Sigmoid colon (tissue), 7 donors: ENCODE results near the gene COL4A6. TPM values are rescaled to one million over a fixed set of nuclear protein-coding genes. Genes with fewer than 3 reads are reported as not detected.
A peak's percentile ranks its signal among the peaks of the same experiment; 100 is the strongest.

Experiments used
- DNase-seq: peaks from one replicate; pipeline ENCODE4 v3.0.0-alpha.2; 2019
- H3K27ac ChIP-seq, 4 donors: fragments of 200-600 bp; sonication (generic); one replicate each; pipeline ENCODE4 v1.5.1; 2016 to 2019; ENCODE audit warnings: mild to moderate bottlenecking in 1 of 4
- H3K27me3 ChIP-seq, 3 donors: fragments of 200-600 bp; sonication (generic); one replicate each; pipeline ENCODE4 v1.5.1; 2019; ENCODE audit warnings: mild to moderate bottlenecking in 1 of 3
- H3K36me3 ChIP-seq, 4 donors: fragments of 200-600 bp; sonication (generic); one replicate each; pipeline ENCODE4 v1.5.1; 2016 to 2019
- H3K4me1 ChIP-seq, 4 donors: fragments of 200-600 bp; sonication (generic); one replicate each; pipeline ENCODE4 v1.5.1; 2017 to 2019
- H3K4me3 ChIP-seq, 4 donors: fragments of 200-600 bp; sonication (generic); one replicate each; pipeline ENCODE4 v1.5.1; 2017 to 2019; ENCODE audit warnings: mild to moderate bottlenecking in 2 of 4, moderate library complexity in 1 of 4
- H3K9me3 ChIP-seq, 4 donors: fragments of 200-600 bp in 3 of 4; sonication (generic) in 3 of 4; one replicate each; pipeline versions ENCODE4 v1.5.1 to v1.6.1; 2013 to 2019
- CTCF ChIP-seq, 4 experiments: fragments of 450-650 bp in 3 of 4; fragments of 200-600 bp in 1 of 4; IDR thresholded peaks; one replicate each; pipeline ENCODE4 v1.5.1; 2016 to 2019; ENCODE audit warnings: antibody characterized with exemption in 4 of 4, mild to moderate bottlenecking in 3 of 4, moderate library complexity in 2 of 4
- EP300 ChIP-seq, 4 donors: sonication (generic); formaldehyde crosslinking; IDR thresholded peaks; one replicate each; pipeline ENCODE4 v1.6.1; 2017; ENCODE audit warnings: antibody characterized with exemption in 4 of 4
- POLR2A ChIP-seq, 2 donors: fragments of 450-650 bp; IDR thresholded peaks; one replicate each; pipeline ENCODE4 v1.6.1; 2016; ENCODE audit warnings: antibody characterized with exemption in 2 of 2, mild to moderate bottlenecking in 2 of 2, moderate library complexity in 2 of 2
- POLR2AphosphoS5 ChIP-seq, 4 donors: sonication (generic); formaldehyde crosslinking; IDR thresholded peaks; one replicate each; pipeline ENCODE4 v1.6.1; 2017; ENCODE audit warnings: antibody characterized with exemption in 4 of 4
- whole genome bisulfite sequencing, 2 donors: extraction: QIAGEN DNeasy Blood & Tissue Kit; methylation state at CpG; one replicate each; pipeline ENCODE4 v1.1.7; 2013; 5-methylcytosine and 5-hydroxymethylcytosine counted together
- intact Hi-C: fragments of 100-400 bp; cut with DNase I; formaldehyde crosslinking; loops from one replicate; pipeline ENCODE4 v1.15.1; 2023
- polyA plus RNA-seq, 3 donors: library from polyadenylated mRNA; stranded (reverse); fragments of 200-250 nt; gene quantifications; one replicate each; pipeline ENCODE4 v1.2.3, GENCODE V29; 2013
- total RNA-seq, 4 donors: library from RNA; depleted of rRNA; stranded (reverse); fragments of >200 nt; gene quantifications; one replicate each; pipeline ENCODE4 v1.1.0, GENCODE V29; 2016
- donor health status: healthy with polysubstance abuse.
- donor health status: Bipolar disorder and iron deficiency.
- donor health status: healthy.

Gene COL4A6
- total and polyA plus RNA-seq, 7 donors: 0.16 to 3.0 (median 0.36) TPM

GRCh38 chrX:108304757-108305156 lies 133.5 kb downstream of the COL4A6 start:
- Histone ChIP-seq H3K9me3 (no peaks in the 10 kb centered on the region), H3K4me3 (no peak overlapping the region), H3K36me3 (no peaks in the 10 kb centered on the region), H3K4me1 (no peaks in the 10 kb centered on the region), H3K27me3 (peaks cover 0 to 3% (median 0%) of the 10 kb centered on the region in 3 donors), H3K27ac (peak overlapping the region in 1 of 4 donors; percentile 60)
- TF ChIP-seq POLR2A (IDR thresholded peaks at IDR 0.05) (no peak), POLR2AphosphoS5 (IDR thresholded peaks at IDR 0.05) (no peak), EP300 (IDR thresholded peaks at IDR 0.05) (no peak), CTCF (IDR thresholded peaks at IDR 0.05) (no peak)
- intact Hi-C loops: no loop called here
- 79 to 80% methylated on average over 2 of the region's 2 CpGs for WGBS, 2 donors
- no peak for DNase-seq

GRCh38 chrX:108304210-108304609 lies 134.0 kb downstream of the COL4A6 start:
- Histone ChIP-seq H3K4me3 (no peak overlapping the region), H3K9me3 (no peaks in the 10 kb centered on the region), H3K4me1 (no peaks in the 10 kb centered on the region), H3K27ac (peak overlapping the region in 1 of 4 donors; percentile 60), H3K36me3 (no peaks in the 10 kb centered on the region), H3K27me3 (peaks cover 0 to 3% (median 0%) of the 10 kb centered on the region in 3 donors)
- DNase-seq: no peak
- intact Hi-C loops: no loop called here
- TF ChIP-seq POLR2AphosphoS5 (IDR thresholded peaks at IDR 0.05) (no peak), CTCF (IDR thresholded peaks at IDR 0.05) (peak in 1 of 4 experiments; percentile 13)
- WGBS, 2 donors: 9 to 11% methylated on average over 5 of the region's 5 CpGs

- TF ChIP-seq EP300 (IDR thresholded peaks at IDR 0.05): no peak
- no peak for TF ChIP-seq CTCF (IDR thresholded peaks at IDR 0.05)
- no peak for TF ChIP-seq POLR2A (IDR thresholded peaks at IDR 0.05)
- no peak for TF ChIP-seq POLR2AphosphoS5 (IDR thresholded peaks at IDR 0.05)
- no peak for DNase-seq
- Histone ChIP-seq H3K27me3 (peaks cover 0 to 3% (median 0%) of the 10 kb centered on the region in 3 donors), H3K4me3 (no peak overlapping the region), H3K4me1 (no peaks in the 10 kb centered on the region), H3K9me3 (no peaks in the 10 kb centered on the region), H3K27ac (peak overlapping the region in 1 of 4 donors; percentile 32), H3K36me3 (no peaks in the 10 kb centered on the region)
- WGBS, 2 donors: 91 to 95% methylated on average over 2 of the region's 2 CpGs
- intact Hi-C loops: no loop called here
Measured at GRCh38 chrX:108303682-108304081, 134.5 kb downstream of the COL4A6 start.

- intact Hi-C loops: no loop called here
- no peaks in the 10 kb centered on the region for H3K36me3 ChIP-seq
- H3K4me3 ChIP-seq: no peak overlapping the region
- peaks cover 0 to 3% (median 0%) of the 10 kb centered on the region in 3 donors for H3K27me3 ChIP-seq
- 83 to 93% methylated on average over 1 of the region's 1 CpG for WGBS, 2 donors
- H3K9me3 ChIP-seq: no peaks in the 10 kb centered on the region
- no peaks in the 10 kb centered on the region for H3K4me1 ChIP-seq
- no peak for DNase-seq
- TF ChIP-seq CTCF (IDR thresholded peaks at IDR 0.05): no peak
- no peak for TF ChIP-seq POLR2A (IDR thresholded peaks at IDR 0.05)
- TF ChIP-seq EP300 (IDR thresholded peaks at IDR 0.05): no peak
- TF ChIP-seq POLR2AphosphoS5 (IDR thresholded peaks at IDR 0.05): no peak
- peak overlapping the region in 1 of 4 donors; percentile 74 for H3K27ac ChIP-seq
Measured at GRCh38 chrX:108299704-108300103, 138.5 kb downstream of the COL4A6 start.

- Histone ChIP-seq H3K27ac (peak overlapping the region in 1 of 4 donors; percentile 74), H3K4me3 (no peak overlapping the region), H3K36me3 (no peaks in the 10 kb centered on the region), H3K27me3 (peaks cover 0 to 3% (median 0%) of the 10 kb centered on the region in 3 donors), H3K9me3 (no peaks in the 10 kb centered on the region), H3K4me1 (no peaks in the 10 kb centered on the region)
- DNase-seq: no peak
- 2 to 10% methylated on average over 2 of the region's 2 CpGs for WGBS, 2 donors
- no peak for TF ChIP-seq POLR2AphosphoS5 (IDR thresholded peaks at IDR 0.05)
- TF ChIP-seq EP300 (IDR thresholded peaks at IDR 0.05): no peak
- intact Hi-C loops: no loop called here
Measured at GRCh38 chrX:108299101-108299591, 139.1 kb downstream of the COL4A6 start.
